ENCODE measurements around the gene NCBP2.

The NCBP2 gene

GRCh38 chr3:196941729-196942225 is 551 bp downstream of the NCBP2 start:
- in situ Hi-C loops (cut with MboI; ENCODE audit: low sequenced_read_pairs): no loop called here

GRCh38 chr3:196938576-196938975 is 3.8 kb downstream of the NCBP2 start:
- in situ Hi-C loops (cut with MboI; ENCODE audit: low sequenced_read_pairs): no loop called here

GRCh38 chr3:196938124-196938523 is 4.2 kb downstream of the NCBP2 start:
- in situ Hi-C loops (cut with MboI; ENCODE audit: low sequenced_read_pairs): no loop called here

GRCh38 chr3:196936288-196936687 is 6.0 kb downstream of the NCBP2 start:
- in situ Hi-C loops (cut with MboI; ENCODE audit: low sequenced_read_pairs): no loop called here

GRCh38 chr3:196932600-196932999 is 9.7 kb downstream of the NCBP2 start:
- in situ Hi-C loops (cut with MboI; ENCODE audit: low sequenced_read_pairs): no loop called here

GRCh38 chr3:196931828-196932587 is 10.3 kb downstream of the NCBP2 start:
- in situ Hi-C loops (cut with MboI; ENCODE audit: low sequenced_read_pairs): no loop called here

GRCh38 chr3:196931157-196931556 is 11.2 kb downstream of the NCBP2 start:
- in situ Hi-C loops (cut with MboI; ENCODE audit: low sequenced_read_pairs): no loop called here

- in situ Hi-C loops (cut with MboI; ENCODE audit: low sequenced_read_pairs): no loop called here
These were observed 14.5 kb downstream of the NCBP2 start for GRCh38 chr3:196927571-196928453.

- in situ Hi-C loops (cut with MboI; ENCODE audit: low sequenced_read_pairs): no loop called here
These were observed 21.6 kb downstream of the NCBP2 start for GRCh38 chr3:196920733-196921132.

GRCh38 chr3:196918968-196919367 is 23.4 kb downstream of the NCBP2 start:
- in situ Hi-C loops (cut with MboI; ENCODE audit: low sequenced_read_pairs): no loop called here

GRCh38 chr3:196916995-196917394 is 25.3 kb downstream of the NCBP2 start:
- in situ Hi-C loops (cut with MboI; ENCODE audit: low sequenced_read_pairs): no loop called here

- in situ Hi-C loops (cut with MboI; ENCODE audit: low sequenced_read_pairs): no loop called here
These were observed 26.1 kb downstream of the NCBP2 start for GRCh38 chr3:196916221-196916620.

- in situ Hi-C loops (cut with MboI; ENCODE audit: low sequenced_read_pairs): no loop called here
These were observed 27.0 kb downstream of the NCBP2 start for GRCh38 chr3:196915375-196915774.

- in situ Hi-C loops (cut with MboI; ENCODE audit: low sequenced_read_pairs): no loop called here
These were observed 27.5 kb downstream of the NCBP2 start for GRCh38 chr3:196914866-196915265.

- in situ Hi-C loops (cut with MboI; ENCODE audit: low sequenced_read_pairs): no loop called here
These were observed 38.6 kb downstream of the NCBP2 start for GRCh38 chr3:196903740-196904139.

GRCh38 chr3:196902296-196902695 is 40.0 kb downstream of the NCBP2 start:
- in situ Hi-C loops (cut with MboI; ENCODE audit: low sequenced_read_pairs): no loop called here

GRCh38 chr3:196901768-196902167 is 40.6 kb downstream of the NCBP2 start:
- in situ Hi-C loops (cut with MboI; ENCODE audit: low sequenced_read_pairs): no loop called here

- in situ Hi-C loops (cut with MboI; ENCODE audit: low sequenced_read_pairs): no loop called here
These were observed 46.1 kb downstream of the NCBP2 start for GRCh38 chr3:196896229-196896628.

GRCh38 chr3:196894557-196895295 is 47.6 kb downstream of the NCBP2 start:
- in situ Hi-C loops (cut with MboI; ENCODE audit: low sequenced_read_pairs): no loop called here

GRCh38 chr3:196889844-196890708 is 52.3 kb downstream of the NCBP2 start:
- in situ Hi-C loops (cut with MboI; ENCODE audit: low sequenced_read_pairs): no loop called here

Measured in HL-60/S4 (cell line).